HG02610 (cell line): Measurements from ENCODE around the gene SAMD14.

Source experiments
- ATAC-seq: cut with Tn5 transposase; IDR thresholded peaks from one replicate; pipeline ENCODE4 v1.9.1; 2021; ENCODE audit warnings: mild to moderate bottlenecking, moderate library complexity; ENCODE audit not compliant: unreplicated experiment

The SAMD14 gene

GRCh38 chr17:50134206-50135110 is 4.5 kb upstream of the SAMD14 start:
- no peak for ATAC-seq

DNA sequence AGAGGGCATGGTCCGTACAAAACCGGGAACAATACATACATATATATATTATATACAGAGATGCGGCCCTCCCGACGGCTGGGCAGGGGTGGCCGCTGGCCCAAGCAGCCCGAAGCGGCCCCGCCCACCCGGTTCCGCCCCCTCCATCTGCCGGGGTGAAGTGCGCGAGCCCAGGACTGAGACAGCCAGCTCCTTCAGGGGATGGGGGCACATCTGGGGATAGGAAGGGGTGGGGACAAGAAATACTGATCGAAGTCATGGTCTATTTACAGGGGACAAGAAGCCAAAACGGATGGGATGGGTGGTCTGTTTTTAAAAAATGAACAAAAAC is 3.8 kb upstream of the SAMD14 start:
- ATAC-seq = no peak

GRCh38 chr17:50133028-50133768 is 3.2 kb upstream of the SAMD14 start:
- no peak for ATAC-seq

- no peak for ATAC-seq
Observed at GRCh38 chr17:50132104-50132794, 2.3 kb upstream of the SAMD14 start.

- ATAC-seq = no peak
Observed at GRCh38 chr17:50130559-50131305, 772 bp upstream of the SAMD14 start.

DNA sequence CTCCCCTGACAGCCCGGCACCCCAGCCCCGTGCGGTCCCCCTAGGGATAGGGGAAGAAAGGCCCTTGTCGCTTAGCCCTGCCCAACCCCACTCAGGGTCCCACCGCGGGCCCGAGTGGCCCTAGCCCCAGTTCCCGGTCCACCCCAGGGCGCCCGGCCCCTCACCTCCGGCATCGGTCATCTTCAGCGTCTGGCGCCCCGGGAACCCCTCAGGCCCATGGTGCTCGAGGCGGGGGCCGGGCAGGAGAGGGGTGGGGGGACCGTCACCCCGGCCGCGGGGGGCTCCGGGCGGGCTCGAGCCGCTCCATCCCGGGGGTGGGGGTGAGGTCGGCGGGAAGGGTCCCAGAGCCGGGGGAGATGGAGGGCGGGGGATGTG is 620 bp downstream of the SAMD14 start:
- ATAC-seq = no peak

- no peak for ATAC-seq
Observed at GRCh38 chr17:50128441-50129352, 1.3 kb downstream of the SAMD14 start.

DNA sequence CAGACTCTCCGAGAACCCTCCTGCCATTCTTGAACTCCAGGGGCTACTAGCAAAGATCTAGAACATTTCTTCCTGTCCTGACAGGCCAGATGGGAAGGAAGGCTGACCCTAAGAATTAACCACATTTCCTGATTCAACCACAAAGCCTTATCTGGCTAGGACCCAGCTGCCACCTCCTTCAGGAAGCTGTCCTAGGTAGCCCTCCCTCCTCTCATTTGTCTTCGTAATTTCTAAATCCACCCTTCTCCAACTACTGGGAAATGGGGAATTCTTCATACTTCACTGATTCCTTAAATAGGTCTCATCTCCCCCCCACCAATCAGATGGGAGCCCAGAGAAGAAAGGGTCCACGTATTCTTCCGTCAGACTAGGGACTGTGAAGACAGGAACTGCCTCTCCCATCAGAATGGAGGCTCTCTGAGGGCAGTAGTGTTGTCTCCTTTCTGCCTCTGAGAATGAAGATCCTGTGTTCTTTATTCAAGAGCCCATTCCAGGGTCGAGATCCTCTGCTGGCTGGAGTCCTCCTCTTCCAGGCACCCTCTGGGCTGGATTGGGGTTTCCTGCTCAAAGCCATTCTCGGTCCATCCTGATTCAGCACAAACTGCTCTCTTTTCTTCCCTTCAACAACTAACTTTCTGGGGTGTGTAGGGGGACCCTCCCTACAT is 2.1 kb downstream of the SAMD14 start:
- no peak for ATAC-seq

DNA sequence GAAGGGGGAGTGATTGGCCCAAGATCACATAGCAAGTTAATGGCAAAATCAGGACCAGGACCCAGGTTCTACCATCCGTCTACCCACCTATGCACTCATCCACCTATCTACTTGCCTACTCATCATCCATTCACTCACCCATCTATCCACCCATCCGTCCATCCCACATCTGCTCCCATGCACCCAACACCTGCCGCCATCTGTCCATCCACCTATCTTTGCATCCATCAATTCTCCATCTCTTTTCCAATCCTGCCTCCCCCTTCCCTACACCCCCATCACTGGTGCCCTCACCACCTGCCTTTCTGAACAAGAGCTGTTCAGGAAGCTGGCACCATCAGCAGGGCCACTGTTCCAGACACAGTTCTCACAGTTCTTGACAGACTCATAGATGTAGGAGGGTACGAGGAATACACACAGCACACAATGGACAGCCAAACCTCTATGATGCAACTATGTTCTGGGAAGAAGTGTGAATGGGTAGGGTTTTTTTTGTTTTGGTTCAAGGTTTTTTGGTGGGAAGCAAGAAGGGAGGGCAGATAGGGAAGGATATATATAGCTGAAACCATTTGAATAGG is 4.5 kb downstream of the SAMD14 start:
- ATAC-seq = no peak

DNA sequence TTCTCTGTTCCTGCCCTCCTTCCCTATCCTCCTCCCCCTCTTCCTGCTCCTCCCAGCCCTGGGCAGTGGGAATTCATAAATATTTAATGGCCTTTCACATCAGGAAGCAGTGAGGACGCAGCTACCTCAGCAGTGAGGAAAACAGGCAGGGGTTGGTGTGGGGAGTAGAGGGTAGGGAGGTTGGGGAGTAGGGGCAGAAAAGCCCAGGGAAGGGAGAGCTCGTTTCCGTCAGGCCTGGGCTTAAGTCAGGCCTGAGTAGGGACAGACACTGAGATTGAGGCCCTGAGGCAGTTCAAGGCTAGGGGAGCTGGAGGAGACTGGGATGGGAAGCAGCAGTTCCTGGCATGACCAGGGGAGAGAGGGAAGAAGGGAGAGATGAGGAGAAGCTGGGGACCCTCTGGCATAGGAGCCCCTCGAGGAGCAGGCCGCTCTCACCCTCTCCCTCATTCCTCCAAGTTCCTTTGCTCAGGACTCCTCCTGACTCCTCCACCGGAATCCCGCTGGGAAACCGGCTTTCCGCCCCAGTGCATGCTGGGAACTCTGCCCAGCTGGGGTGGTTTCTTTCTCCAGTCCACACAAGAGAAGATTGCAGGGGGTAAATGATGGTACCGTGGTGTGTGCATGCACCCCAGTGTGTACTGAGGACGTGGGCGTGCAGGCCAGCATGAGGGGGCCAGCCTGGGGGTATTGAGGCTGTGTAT is 6.2 kb downstream of the SAMD14 start:
- no peak for ATAC-seq

- no peak for ATAC-seq
Observed at GRCh38 chr17:50122945-50123344, 7.0 kb downstream of the SAMD14 start.

DNA sequence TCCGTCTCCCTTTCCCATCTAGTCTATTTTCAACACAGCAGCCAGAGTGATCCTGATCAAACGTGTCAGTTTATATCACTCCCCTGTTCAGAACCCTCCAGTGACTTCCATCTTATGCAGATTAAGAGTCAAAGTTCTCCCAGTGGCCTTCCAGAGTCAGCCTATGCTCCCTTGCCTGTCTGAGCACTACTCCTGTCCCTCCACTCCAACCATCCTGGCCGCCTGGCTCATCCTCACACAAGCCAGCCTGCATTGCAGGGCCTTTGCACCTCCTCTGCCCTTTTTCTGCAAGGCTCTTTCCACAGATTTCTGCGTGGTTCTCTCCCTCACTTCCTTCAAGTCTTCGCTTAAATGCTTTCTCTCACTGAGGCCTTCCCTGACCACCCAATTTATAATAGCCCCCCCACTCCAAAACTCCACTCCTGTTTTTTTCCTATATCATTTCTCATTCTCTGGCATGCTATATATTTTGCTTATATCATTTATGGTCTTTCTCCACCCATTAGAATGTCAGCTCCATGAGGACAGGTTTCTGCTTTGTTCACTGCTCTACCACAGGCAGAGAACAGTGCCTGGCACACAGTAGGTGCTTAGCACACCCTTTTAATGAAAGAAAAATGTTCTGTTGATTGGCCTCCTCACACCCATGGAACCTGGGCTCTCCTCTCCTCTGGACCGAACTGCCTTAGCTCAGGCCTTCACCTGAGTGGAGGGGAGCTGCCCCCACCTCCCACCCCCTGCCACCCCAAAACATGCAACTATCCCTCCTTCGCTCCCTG is 9.3 kb downstream of the SAMD14 start:
- ATAC-seq = no peak

GRCh38 chr17:50118828-50119218 is 11.1 kb downstream of the SAMD14 start:
- ATAC-seq = no peak

DNA sequence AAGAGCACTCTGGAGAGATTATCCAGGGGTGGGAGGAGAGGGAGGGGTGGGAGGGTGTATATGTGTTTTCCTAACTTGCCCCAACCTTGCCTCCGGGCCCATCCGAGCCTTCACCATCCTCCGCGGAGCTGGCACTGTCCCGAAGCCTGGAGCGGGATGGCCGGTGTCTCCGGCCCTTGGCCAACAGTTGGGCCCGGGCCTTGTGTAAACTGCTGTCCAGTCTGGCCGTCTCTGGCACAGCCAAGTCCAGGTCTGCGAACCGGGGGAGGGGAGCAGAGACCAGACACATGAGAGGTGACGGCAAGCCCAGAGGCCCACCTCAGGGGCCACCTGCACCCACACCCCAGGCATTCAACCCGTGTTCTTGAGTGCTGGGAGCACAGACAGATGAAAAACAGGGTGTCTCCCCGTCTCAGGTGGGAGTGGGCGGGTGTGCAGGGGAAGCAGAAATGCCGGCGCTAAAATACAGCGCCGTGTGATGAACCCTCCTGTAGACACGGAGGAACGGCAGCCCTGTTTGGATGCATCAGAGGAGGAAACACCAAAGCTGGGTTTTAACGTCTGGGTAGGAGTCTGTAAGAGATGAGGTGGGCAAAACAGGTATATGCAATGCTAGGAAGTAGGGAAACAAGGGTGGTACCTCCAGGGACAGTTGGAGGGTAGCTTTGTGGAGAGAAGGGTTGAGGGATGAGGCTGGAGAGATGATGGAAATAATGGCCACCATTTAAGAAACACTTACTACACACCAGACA is 11.7 kb downstream of the SAMD14 start:
- ATAC-seq = no peak

DNA sequence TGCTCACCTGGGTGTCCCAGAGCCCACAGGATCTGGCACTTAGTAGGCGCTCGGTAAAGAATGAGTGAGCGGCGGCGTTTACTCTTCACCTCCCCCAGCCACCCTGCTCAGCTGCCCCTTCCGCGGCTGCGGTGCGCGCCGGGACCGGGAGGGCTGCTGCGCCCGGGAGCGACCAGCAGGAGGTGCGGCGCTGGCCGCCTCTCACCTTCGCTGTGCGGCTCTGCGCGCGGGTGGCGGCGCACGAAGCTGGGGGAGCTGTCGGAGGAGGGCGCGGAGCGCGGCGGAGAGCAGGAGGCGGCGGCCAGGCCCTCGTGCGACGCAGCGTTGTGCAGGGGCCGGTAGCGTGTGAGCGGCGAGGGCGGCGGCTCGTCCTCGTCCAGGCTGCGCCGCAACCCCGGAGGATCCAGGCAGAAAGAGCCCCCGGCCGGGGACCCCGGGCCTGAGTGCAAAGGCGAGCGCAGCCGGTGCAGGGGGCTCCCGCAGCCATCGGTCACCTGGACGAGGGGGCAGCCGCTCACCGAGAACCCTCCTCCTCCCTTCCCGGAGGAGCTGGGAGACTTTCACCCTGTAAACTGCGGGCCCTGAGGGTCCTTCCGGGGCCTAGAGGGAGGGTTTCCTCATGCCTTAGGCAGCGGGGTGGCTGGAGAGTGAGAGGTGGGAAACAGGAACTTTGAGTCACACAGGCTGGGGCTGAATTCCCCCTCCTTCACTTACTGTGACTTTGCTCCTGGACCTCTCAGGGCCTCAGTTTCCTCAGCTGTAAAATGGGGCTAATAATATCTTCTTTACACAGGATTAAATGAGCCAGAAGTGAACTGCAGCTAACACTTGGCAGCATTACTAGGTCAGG is 12.5 kb downstream of the SAMD14 start:
- ATAC-seq = no peak

- ATAC-seq = no peak
Observed at GRCh38 chr17:50115756-50116155, 14.2 kb downstream of the SAMD14 start.
